ENCODE measurements around the gene ATP8B3.
"Not testable (repeated sequence)": the region's sequence is repeated elsewhere in the genome, so short reads cannot be mapped to it uniquely, and the experiment has no call there.

Gene ATP8B3

GRCh38 chr19:1799695-1800342, 12.3 kb downstream of the ATP8B3 start:
- in situ Hi-C loops (cut with HindIII; ENCODE audit: low sequenced_read_pairs): no loop called here

GRCh38 chr19:1797313-1797712, 14.8 kb downstream of the ATP8B3 start:
- in situ Hi-C loops (cut with HindIII; ENCODE audit: low sequenced_read_pairs): not testable (repeated sequence)

- in situ Hi-C loops (cut with HindIII; ENCODE audit: low sequenced_read_pairs): no loop called here
These were observed 15.5 kb downstream of the ATP8B3 start for GRCh38 chr19:1796395-1797142.

- in situ Hi-C loops (cut with HindIII; ENCODE audit: low sequenced_read_pairs): no loop called here
These were observed 17.5 kb downstream of the ATP8B3 start for GRCh38 chr19:1794424-1795172.

- in situ Hi-C loops (cut with HindIII; ENCODE audit: low sequenced_read_pairs): no loop called here
These were observed 20.2 kb downstream of the ATP8B3 start for GRCh38 chr19:1791879-1792278.

- in situ Hi-C loops (cut with HindIII; ENCODE audit: low sequenced_read_pairs): no loop called here
These were observed 21.9 kb downstream of the ATP8B3 start for GRCh38 chr19:1790054-1790792.

- in situ Hi-C loops (cut with HindIII; ENCODE audit: low sequenced_read_pairs): no loop called here
These were observed 22.6 kb downstream of the ATP8B3 start for GRCh38 chr19:1789261-1790041.

GRCh38 chr19:1787116-1787515, 25.0 kb downstream of the ATP8B3 start:
- in situ Hi-C loops (cut with HindIII; ENCODE audit: low sequenced_read_pairs): no loop called here

- in situ Hi-C loops (cut with HindIII; ENCODE audit: low sequenced_read_pairs): no loop called here
These were observed 25.4 kb downstream of the ATP8B3 start for GRCh38 chr19:1786668-1787067.

GRCh38 chr19:1785310-1785709, 26.8 kb downstream of the ATP8B3 start:
- in situ Hi-C loops (cut with HindIII; ENCODE audit: low sequenced_read_pairs): no loop called here

- in situ Hi-C loops (cut with HindIII; ENCODE audit: low sequenced_read_pairs): no loop called here
These were observed 28.2 kb downstream of the ATP8B3 start for GRCh38 chr19:1783874-1784273.

- in situ Hi-C loops (cut with HindIII; ENCODE audit: low sequenced_read_pairs): no loop called here
These were observed 28.7 kb downstream of the ATP8B3 start for GRCh38 chr19:1783354-1783753.

GRCh38 chr19:1782521-1782920, 29.6 kb downstream of the ATP8B3 start:
- in situ Hi-C loops (cut with HindIII; ENCODE audit: low sequenced_read_pairs): no loop called here

- in situ Hi-C loops (cut with HindIII; ENCODE audit: low sequenced_read_pairs): no loop called here
These were observed 31.7 kb downstream of the ATP8B3 start for GRCh38 chr19:1780272-1780958.

- in situ Hi-C loops (cut with HindIII; ENCODE audit: low sequenced_read_pairs): no loop called here
These were observed 32.5 kb downstream of the ATP8B3 start for GRCh38 chr19:1779574-1779973.

- in situ Hi-C loops (cut with HindIII; ENCODE audit: low sequenced_read_pairs): no loop called here
These were observed 34.9 kb downstream of the ATP8B3 start for GRCh38 chr19:1777149-1777548.

- in situ Hi-C loops (cut with HindIII; ENCODE audit: low sequenced_read_pairs): no loop called here
These were observed 35.4 kb downstream of the ATP8B3 start for GRCh38 chr19:1776606-1777147.

- in situ Hi-C loops (cut with HindIII; ENCODE audit: low sequenced_read_pairs): no loop called here
These were observed 36.0 kb downstream of the ATP8B3 start for GRCh38 chr19:1775951-1776605.
